Kidney glomerular epithelial cell (primary cell): ENCODE results near the gene ZNF749.

Experiments used
- DNase-seq: peaks from one replicate; lab custom pipeline; 2025; lab: John Stamatoyannopoulos, UW

The ZNF749 gene

GRCh38 chr19:57435062-57435978 lies at the start of gene ZNF749:
TSS of gene ZNF749 (plus strand) at chr19:57435325. CDS start at chr19:57435579, 254 bp downstream.
- peak; percentile 97 for DNase-seq

GRCh38 chr19:57389194-57389729 lies 45.9 kb upstream of the ZNF749 start:
- no peak for DNase-seq

GRCh38 chr19:57389730-57390598 lies 45.2 kb upstream of the ZNF749 start, which contains the start of gene ZNF548:
TSS of gene ZNF548 (plus strand) at chr19:57389854. CDS start at chr19:57390100, 246 bp downstream.
- DNase-seq: peak; percentile 91

- DNase-seq: no peak
Measured at GRCh38 chr19:57395710-57396109, 39.4 kb upstream of the ZNF749 start.

- no peak for DNase-seq
Measured at GRCh38 chr19:57398868-57399267, 36.3 kb upstream of the ZNF749 start.

GRCh38 chr19:57403737-57404563 lies 31.2 kb upstream of the ZNF749 start:
- DNase-seq: no peak

GRCh38 chr19:57406516-57407123 lies 28.5 kb upstream of the ZNF749 start:
- peak; percentile 33 for DNase-seq

GRCh38 chr19:57410877-57411671 lies 24.1 kb upstream of the ZNF749 start, which contains the start of gene ZNF17:
TSS of gene ZNF17 (plus strand) at chr19:57411161. CDS start at chr19:57413616, 2,455 bp downstream.
- DNase-seq: peak; percentile 86

- DNase-seq: no peak
Measured at GRCh38 chr19:57419439-57419838, 15.7 kb upstream of the ZNF749 start.

GRCh38 chr19:57421037-57421436 lies 14.1 kb upstream of the ZNF749 start:
- DNase-seq: no peak

GRCh38 chr19:57434386-57435061 lies 601 bp upstream of the ZNF749 start:
- no peak for DNase-seq

- no peak for DNase-seq
Measured at GRCh38 chr19:57436417-57436816, 1.3 kb downstream of the ZNF749 start.

- DNase-seq: no peak
Measured at GRCh38 chr19:57437931-57438330, 2.8 kb downstream of the ZNF749 start.

- no peak for DNase-seq
Measured at GRCh38 chr19:57438925-57439324, 3.8 kb downstream of the ZNF749 start.

- DNase-seq: no peak
Measured at GRCh38 chr19:57441979-57442752, 7.0 kb downstream of the ZNF749 start.

GRCh38 chr19:57443121-57443696 lies 8.1 kb downstream of the ZNF749 start:
- no peak for DNase-seq

- DNase-seq: no peak
Measured at GRCh38 chr19:57452307-57452706, 17.2 kb downstream of the ZNF749 start.

- DNase-seq: no peak
Measured at GRCh38 chr19:57465680-57466381, 30.7 kb downstream of the ZNF749 start.
